K562 (cell line): Measurements from ENCODE around the gene TMEM45B. TPM values are rescaled to one million over a fixed set of nuclear protein-coding genes. Genes with fewer than 3 reads are reported as not detected.

ENCODE experiments used
- ATAC-seq: fragments of 200-7000 bp; cut with Tn5 transposase; 3 replicates; pipeline ENCODE4 v1.9.1; 2020; ENCODE audit warnings: moderate library complexity
- BruUV-seq: library from RNA; stranded (reverse); fragments of 400-500 nt; replicated peaks from 2 replicates; lab custom pipeline; 2021; lab: Mats Ljungman, UMichigan
- CTCF ChIA-PET: fragments of 300-600 bp; formaldehyde crosslinking; extraction: SDS; loops from one replicate; lab custom pipeline; 2021; ENCODE audit warnings: low intra/inter-chr PET ratio; lab: Yijun Ruan, JAX
- POLR2A ChIA-PET: fragments of 300-600, 350-650 bp; sonication (Branson Sonifier 250); formaldehyde crosslinking; extraction: SDS; loops from one replicate; lab custom pipeline; 2021; ENCODE audit warnings: antibody characterized with exemption, inconsistent platforms; lab: Yijun Ruan, JAX
- DNase-seq, 4 experiments: peaks; one replicate each; pipeline versions ENCODE4 v3.0.0 to v3.0.0-alpha.2; 2011 to 2018; ENCODE audit warnings: low spot score in 3 of 4, mixed read lengths in 3 of 4; ENCODE audit errors: extremely low read depth in 1 of 4
- FAIRE-seq: peaks from 2 replicates; lab custom pipeline; 2011; peaks lifted over from hg19 to GRCh38; lab: Jason Lieb, UNC
- H2AFZ ChIP-seq: 2 replicates; pipeline ENCODE4 v1.6.0; 2011; ENCODE audit warnings: low read depth, low read length, control low read depth, inconsistent platforms
- H3K27ac ChIP-seq: fragments of 200-600 bp; 3 replicates; pipeline ENCODE4 v1.8.0; 2011; ENCODE audit warnings: low read depth, mild to moderate bottlenecking, control low read depth, inconsistent platforms, low read length, moderate library complexity, mixed read lengths; ENCODE audit errors: extremely low read depth
- H3K27me3 ChIP-seq, 2 experiments: fragments of 300-600 bp in 1 of 2; 2 replicates in 1 of 2; 3 replicates in 1 of 2; pipeline versions ENCODE4 v1.6.0 to v1.8.0; 2011; ENCODE audit warnings: inconsistent platforms in 2 of 2, low read length in 2 of 2, mild to moderate bottlenecking in 1 of 2, mixed read lengths in 1 of 2, moderate library complexity in 1 of 2; ENCODE audit not compliant: control insufficient read depth in 2 of 2, insufficient read depth in 2 of 2
- H3K36me3 ChIP-seq: fragments of 300-600 bp; 3 replicates; pipeline ENCODE4 v1.8.0; 2011; ENCODE audit warnings: mild to moderate bottlenecking, low read length, inconsistent platforms; ENCODE audit not compliant: control insufficient read depth, insufficient read depth
- H3K4me1 ChIP-seq, 2 experiments: fragments of 200-600 bp in 1 of 2; replicated peaks in 1 of 2; 2 replicates in 1 of 2; 3 replicates in 1 of 2; pipeline versions ENCODE4 v1.5.1 to v1.8.0; 2011; ENCODE audit warnings: inconsistent platforms in 2 of 2, low read length in 2 of 2, mild to moderate bottlenecking in 1 of 2, mixed read lengths in 1 of 2, moderate library complexity in 1 of 2; ENCODE audit not compliant: control insufficient read depth in 2 of 2, insufficient read depth in 2 of 2
- H3K4me2 ChIP-seq: 2 replicates; pipeline ENCODE4 v1.6.1; 2011; ENCODE audit warnings: low read length, control low read depth, inconsistent platforms, mixed read lengths; ENCODE audit not compliant: insufficient read depth
- H3K4me3 ChIP-seq: fragments of 200-600 bp; sonication (generic), shearing (Covaris generic); 2 replicates; pipeline ENCODE4 v1.5.1; 2016; ENCODE audit warnings: control low read depth, inconsistent platforms
- H3K79me2 ChIP-seq: fragments of 200-600 bp; 3 replicates; pipeline ENCODE4 v1.8.0; 2011; ENCODE audit warnings: low read length, inconsistent platforms; ENCODE audit not compliant: control insufficient read depth, insufficient read depth
- H3K9ac ChIP-seq, 2 experiments: 2 replicates each; pipeline versions ENCODE4 v1.6.0 to v1.6.1; 2011; ENCODE audit warnings: low read depth in 2 of 2, low read length in 2 of 2, control low read depth in 1 of 2, inconsistent platforms in 1 of 2, mild to moderate bottlenecking in 1 of 2, mixed read lengths in 1 of 2; ENCODE audit not compliant: insufficient read depth in 1 of 2
- H3K9me1 ChIP-seq: one replicate; pipeline ENCODE4 v1.6.0; 2011; ENCODE audit warnings: inconsistent platforms, mild to moderate bottlenecking, low read length, moderate library complexity; ENCODE audit not compliant: control insufficient read depth, insufficient read depth
- H3K9me3 ChIP-seq: replicated peaks from 2 replicates; pipeline ENCODE4 v1.5.1; 2011; ENCODE audit warnings: low read depth, low read length, inconsistent platforms; ENCODE audit not compliant: control insufficient read depth, insufficient read depth
- H4K20me1 ChIP-seq: replicated peaks from 2 replicates; pipeline ENCODE4 v1.6.1; 2011; ENCODE audit warnings: low read length, inconsistent platforms, mixed read lengths; ENCODE audit not compliant: control insufficient read depth, insufficient read depth
- CBFA2T3 ChIP-seq: fragments of 450-650 bp; IDR thresholded peaks from 2 replicates; pipeline ENCODE4 v1.6.1; 2017
- NR2F6 ChIP-seq: fragments of 450-650 bp; formaldehyde crosslinking; IDR thresholded peaks from 2 replicates; pipeline ENCODE4 v1.4.0; 2020; ENCODE audit warnings: mild to moderate bottlenecking
- PHF21A ChIP-seq: fragments of 450-650 bp; IDR thresholded peaks from 2 replicates; pipeline ENCODE4 v1.6.1; 2017; ENCODE audit warnings: low read depth, borderline replicate concordance
- RB1 ChIP-seq: fragments of 450-650 bp; IDR thresholded peaks from 2 replicates; pipeline ENCODE4 v1.6.1; 2017; ENCODE audit warnings: low read depth, mild to moderate bottlenecking
- SLC30A9 ChIP-seq: fragments of 250-450 bp; sonication (Bioruptor Pico); IDR thresholded peaks from 2 replicates; pipeline ENCODE4 v1.8.0; 2022; ENCODE audit warnings: mild to moderate bottlenecking, moderate library complexity
- SMAD3 ChIP-seq: fragments of 450-650 bp; formaldehyde crosslinking; conservative IDR thresholded peaks from 2 replicates; pipeline ENCODE4 v1.4.0; 2020; ENCODE audit warnings: mild to moderate bottlenecking
- ZBTB17 ChIP-seq: fragments of 450-650 bp; formaldehyde crosslinking; IDR thresholded peaks from 2 replicates; pipeline ENCODE4 v1.4.0; 2020; ENCODE audit warnings: mild to moderate bottlenecking
- ZKSCAN8 ChIP-seq: fragments of 200-800 bp; sonication (Bioruptor generic); IDR thresholded peaks from 2 replicates; pipeline ENCODE4 v1.6.1; 2016; ENCODE audit warnings: missing genetic modification characterization, missing compliant biosample characterization
- ZNF354B ChIP-seq: fragments of 250-450 bp; sonication (Bioruptor Pico); IDR thresholded peaks from 2 replicates; pipeline ENCODE4 v1.4.0; 2020
- WGBS: fragments of 100-300 bp; shearing (Covaris generic); methylation state at CpG from one replicate; pipeline ENCODE4 v1.1.6; 2016; ENCODE audit warnings: low coverage, mixed read lengths; ENCODE audit not compliant: insufficient coverage; ENCODE audit errors: missing lambda C conversion rate; 5-methylcytosine and 5-hydroxymethylcytosine counted together
- in situ Hi-C: fragments of 300-500 bp; cut with MboI; formaldehyde crosslinking; loops from 4 replicates; pipeline ENCODE4 v1.15.0; 2018; ENCODE audit warnings: inconsistent platforms, mixed read lengths
- intact Hi-C: fragments of 100-400 bp; cut with micrococcal nuclease; formaldehyde crosslinking; loops from 2 replicates; pipeline ENCODE4 v1.14.2; 2022
- polyA plus RNA-seq, 8 experiments: library from polyadenylated mRNA; depleted of rRNA in 4 of 8; stranded (reverse) in 5 of 8; unstranded in 3 of 8; fragments of >200 nt; fragmentation: Nextera tagmentation in 2 of 8; fragmentation: Illumina TruSeq in 1 of 8; extraction: Ambion mirVana in 2 of 8; extraction: Trizol in 1 of 8; gene quantifications; 2 replicates each; pipeline versions ENCODE4 v1.2.1 to v1.2.3, GENCODE V29; 2011 to 2014; ENCODE audit warnings: inconsistent platforms in 1 of 8, missing spikeins in 1 of 8
- total RNA-seq, 7 experiments: library from RNA; depleted of rRNA in 6 of 7; stranded (reverse); fragments of >200 nt in 6 of 7; fragmentation: Illumina TruSeq in 2 of 7; extraction: Trizol in 2 of 7; gene quantifications; 2 replicates each; pipeline versions ENCODE4 v1.2.1 to v1.2.3, GENCODE V29; 2011 to 2021; ENCODE audit warnings: low replicate concordance in 1 of 7
- TF ChIP-seq, protein P1 (sequence below): fragments of 450-650 bp; formaldehyde crosslinking; IDR thresholded peaks from 2 replicates; pipeline ENCODE4 v1.4.0; 2022; ENCODE audit warnings: missing genetic modification characterization
- TF ChIP-seq, protein P2 (sequence below): fragments of 200-800 bp; sonication (Bioruptor generic); IDR thresholded peaks from 2 replicates; pipeline ENCODE4 v1.6.1; 2017; ENCODE audit warnings: missing genetic modification characterization, missing compliant biosample characterization

Gene TMEM45B
- total and polyA plus RNA-seq, 9 of the 15 experiments (the other 6 are each of a cell fraction or from before 2014, with no cell fraction given): 0.07 TPM; not detected in 8

DNA sequence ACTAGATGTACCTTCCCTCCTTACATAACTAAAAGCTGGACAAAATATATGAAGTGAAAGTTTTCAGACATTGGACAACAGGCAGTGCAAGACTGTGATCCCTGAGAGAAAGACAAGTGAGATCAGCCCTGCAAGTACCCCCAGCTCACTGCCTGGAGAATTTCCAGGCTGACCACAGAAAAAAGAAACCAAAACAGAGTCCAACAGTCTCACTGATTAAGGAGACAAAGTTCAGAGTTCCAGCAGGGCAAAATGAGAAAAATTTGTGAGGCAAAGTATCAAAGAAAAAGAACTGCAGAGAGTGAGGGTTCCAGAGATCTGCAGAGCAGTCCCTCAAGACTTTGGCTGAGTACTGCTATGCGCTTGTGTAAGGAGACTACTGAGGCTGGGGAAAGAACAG is 47.3 kb upstream of the TMEM45B start:
- ATAC-seq: no peak
- CTCF ChIA-PET: interaction anchor here (1.4 kb wide), 1 partner anchor 364 kb away, joined by 3 read pairs; no protein-coding TSS in a partner anchor
- no peak for DNase-seq
- FAIRE-seq: no peak
- in situ Hi-C loops: no loop called here
- intact Hi-C loops: loop anchor here (10.0 kb wide), 1 partner anchor 96 kb away; no protein-coding TSS in a partner anchor
- TF ChIP-seq ZBTB17 (CRISPR knock-in tag) (no peak), SMAD3 (CRISPR knock-in tag) (no peak), ZKSCAN8 (CRISPR knock-in tag) (no peak), CBFA2T3 (no peak), ZNF354B (CRISPR knock-in tag) (no peak), SLC30A9 (CRISPR knock-in tag) (no peak), NR2F6 (CRISPR knock-in tag) (no peak), RB1 (no peak), PHF21A (no peak)
- TF ChIP-seq, protein P1, sequence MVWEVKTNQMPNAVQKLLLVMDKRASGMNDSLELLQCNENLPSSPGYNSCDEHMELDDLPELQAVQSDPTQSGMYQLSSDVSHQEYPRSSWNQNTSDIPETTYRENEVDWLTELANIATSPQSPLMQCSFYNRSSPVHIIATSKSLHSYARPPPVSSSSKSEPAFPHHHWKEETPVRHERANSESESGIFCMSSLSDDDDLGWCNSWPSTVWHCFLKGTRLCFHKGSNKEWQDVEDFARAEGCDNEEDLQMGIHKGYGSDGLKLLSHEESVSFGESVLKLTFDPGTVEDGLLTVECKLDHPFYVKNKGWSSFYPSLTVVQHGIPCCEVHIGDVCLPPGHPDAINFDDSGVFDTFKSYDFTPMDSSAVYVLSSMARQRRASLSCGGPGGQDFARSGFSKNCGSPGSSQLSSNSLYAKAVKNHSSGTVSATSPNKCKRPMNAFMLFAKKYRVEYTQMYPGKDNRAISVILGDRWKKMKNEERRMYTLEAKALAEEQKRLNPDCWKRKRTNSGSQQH (CRISPR knock-in tag): no peak
- TF ChIP-seq, protein P2, sequence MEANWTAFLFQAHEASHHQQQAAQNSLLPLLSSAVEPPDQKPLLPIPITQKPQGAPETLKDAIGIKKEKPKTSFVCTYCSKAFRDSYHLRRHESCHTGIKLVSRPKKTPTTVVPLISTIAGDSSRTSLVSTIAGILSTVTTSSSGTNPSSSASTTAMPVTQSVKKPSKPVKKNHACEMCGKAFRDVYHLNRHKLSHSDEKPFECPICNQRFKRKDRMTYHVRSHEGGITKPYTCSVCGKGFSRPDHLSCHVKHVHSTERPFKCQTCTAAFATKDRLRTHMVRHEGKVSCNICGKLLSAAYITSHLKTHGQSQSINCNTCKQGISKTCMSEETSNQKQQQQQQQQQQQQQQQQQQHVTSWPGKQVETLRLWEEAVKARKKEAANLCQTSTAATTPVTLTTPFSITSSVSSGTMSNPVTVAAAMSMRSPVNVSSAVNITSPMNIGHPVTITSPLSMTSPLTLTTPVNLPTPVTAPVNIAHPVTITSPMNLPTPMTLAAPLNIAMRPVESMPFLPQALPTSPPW (CRISPR knock-in tag): no peak
- Histone ChIP-seq H3K36me3 (no peaks in the 10 kb centered on the region), H3K9ac (no peak overlapping the region), H3K27me3 (no peaks in the 10 kb centered on the region; a peak in 1 of 5 replicates), H4K20me1 (no peaks in the 10 kb centered on the region), H3K79me2 (no peaks in the 10 kb centered on the region), H3K9me1 (no peaks in the 10 kb centered on the region), H2AFZ (no peak overlapping the region), H3K4me3 (no peak overlapping the region), H3K4me2 (no peak overlapping the region), H3K27ac (no peak overlapping the region), H3K4me1 (no peaks in the 10 kb centered on the region), H3K9me3 (no peaks in the 10 kb centered on the region)
- POLR2A ChIA-PET: no interaction called here
- 0% methylated on average over 1 of the region's 1 CpG for WGBS
- no TSS peak for BruUV-seq
